HG02852 (cell line): ENCODE measurements around the gene TBC1D22A.

Source experiments
- ATAC-seq: cut with Tn5 transposase; IDR thresholded peaks from one replicate; pipeline ENCODE4 v1.9.1; 2021; ENCODE audit warnings: mild to moderate bottlenecking, moderate library complexity; ENCODE audit not compliant: unreplicated experiment

Gene TBC1D22A

DNA sequence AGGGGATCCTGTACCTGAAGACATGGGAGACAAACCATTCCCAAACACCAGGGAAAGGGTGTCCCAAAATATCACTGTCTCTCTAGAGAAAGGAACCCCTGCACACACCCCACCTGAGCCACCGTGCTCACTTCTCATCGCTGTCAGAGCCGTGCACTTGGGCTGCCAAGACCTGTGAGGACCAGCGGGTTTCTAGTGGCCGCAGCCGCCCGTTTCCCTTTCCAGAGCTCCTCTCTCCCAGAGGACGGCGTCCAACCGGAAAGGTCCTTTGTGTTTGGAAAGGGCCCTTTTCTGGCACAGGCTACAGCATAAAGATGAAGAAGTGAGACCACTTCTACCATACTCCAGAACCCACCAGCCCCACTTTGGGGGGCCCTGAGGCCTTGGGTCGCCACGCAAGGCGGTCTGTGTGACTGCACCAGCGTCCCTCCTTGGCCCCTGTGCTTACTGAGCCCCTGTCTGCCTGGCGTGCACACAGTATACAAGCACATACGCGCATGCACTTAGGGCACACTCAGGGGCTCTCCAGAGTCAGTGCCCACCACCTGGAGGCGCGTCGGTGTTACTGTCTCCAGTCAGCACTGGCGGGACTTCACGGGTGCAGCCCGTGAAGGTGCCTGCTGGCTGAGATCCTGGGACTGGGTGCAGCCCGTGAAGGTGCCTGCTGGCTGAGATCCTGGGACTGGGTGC is 381.8 kb downstream of the TBC1D22A start:
- no peak for ATAC-seq

DNA sequence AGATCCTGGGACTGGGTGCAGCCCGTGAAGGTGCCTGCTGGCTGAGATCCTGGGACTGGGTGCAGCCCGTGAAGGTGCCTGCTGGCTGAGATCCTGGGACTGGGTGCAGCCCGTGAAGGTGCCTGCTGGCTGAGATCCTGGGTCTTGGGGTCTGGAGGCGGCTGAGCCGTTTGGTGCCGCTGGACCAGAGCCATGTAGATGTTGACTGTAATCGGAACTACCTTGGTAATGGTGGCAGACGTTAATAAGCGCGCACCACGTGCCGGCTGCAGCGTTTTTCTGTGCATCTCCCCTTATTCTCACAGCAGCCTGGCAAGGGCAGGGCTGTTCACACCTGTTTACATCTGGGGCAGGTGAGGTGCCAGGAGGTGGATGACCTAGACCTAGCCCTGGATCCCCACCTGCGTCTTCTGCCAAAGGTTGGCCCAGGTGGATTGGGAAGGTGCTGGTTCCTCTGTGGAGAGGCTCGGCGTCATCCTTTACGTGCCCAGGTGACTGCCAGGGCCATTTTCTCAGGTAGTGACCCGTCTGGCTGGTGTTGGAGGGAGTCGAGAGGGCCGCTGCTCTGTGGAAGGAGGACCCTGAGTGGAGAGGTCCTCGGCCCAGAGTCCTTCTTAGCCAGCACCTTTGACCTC is 382.5 kb downstream of the TBC1D22A start:
- ATAC-seq, result no peak

DNA sequence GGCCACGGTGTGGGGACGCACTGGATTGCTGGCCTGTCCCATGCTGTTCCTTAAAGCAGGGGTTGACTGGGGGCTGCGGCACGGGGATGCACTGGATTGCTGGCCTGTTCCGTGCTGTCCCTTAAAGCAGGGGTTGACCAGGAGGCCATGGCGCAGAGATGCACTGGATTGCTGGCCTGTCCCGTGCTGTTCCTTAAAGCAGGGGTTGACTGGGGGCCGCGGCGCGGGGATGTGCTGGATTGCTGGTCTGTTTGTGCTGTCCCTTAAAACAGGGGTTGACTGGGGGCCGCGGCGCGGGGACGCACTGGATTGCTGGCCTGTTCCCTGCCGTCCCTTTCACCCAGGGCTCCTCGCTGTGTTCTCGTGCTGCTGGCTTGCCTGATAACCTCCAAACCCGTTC is 383.4 kb downstream of the TBC1D22A start:
- no peak for ATAC-seq

DNA sequence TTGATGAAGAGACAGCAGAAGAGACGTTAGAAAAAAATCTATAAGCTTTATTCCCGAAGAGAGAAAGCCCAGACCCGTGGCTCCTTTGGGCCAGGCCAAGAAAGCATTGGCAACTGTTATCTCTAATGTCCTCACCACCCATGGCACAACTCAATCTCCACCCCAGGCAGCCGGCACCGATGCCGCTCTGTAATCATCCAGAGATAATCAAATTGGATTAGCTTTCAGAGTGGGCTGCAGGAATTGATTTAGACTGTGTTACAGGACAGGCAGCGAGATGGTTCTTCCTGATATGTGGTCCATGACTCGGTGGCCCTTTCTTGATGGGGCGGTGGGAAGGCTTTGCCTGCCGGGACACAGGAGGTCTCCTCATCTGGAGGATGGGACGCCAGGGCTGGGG is 383.9 kb downstream of the TBC1D22A start:
- ATAC-seq, result no peak

DNA sequence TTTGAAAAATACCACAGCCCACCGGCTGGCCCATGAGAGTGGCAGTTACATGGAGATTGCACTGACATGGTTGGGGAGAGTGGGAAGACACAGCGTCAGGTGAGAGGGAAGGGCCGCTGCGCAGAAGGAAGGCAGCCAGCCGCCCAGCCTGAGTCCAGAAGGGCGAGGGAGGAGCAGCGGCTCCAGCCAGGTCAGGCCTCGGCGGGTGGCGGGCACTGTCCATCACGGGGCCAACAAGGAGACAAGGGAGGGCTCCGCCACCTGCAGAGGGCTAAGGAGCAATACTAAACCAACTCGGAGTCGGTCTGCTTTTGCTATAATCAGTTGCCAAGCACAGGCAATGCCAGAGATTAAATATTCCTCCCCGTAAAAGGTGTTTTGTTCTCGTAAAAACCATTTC is 384.5 kb downstream of the TBC1D22A start:
- ATAC-seq, result no peak

DNA sequence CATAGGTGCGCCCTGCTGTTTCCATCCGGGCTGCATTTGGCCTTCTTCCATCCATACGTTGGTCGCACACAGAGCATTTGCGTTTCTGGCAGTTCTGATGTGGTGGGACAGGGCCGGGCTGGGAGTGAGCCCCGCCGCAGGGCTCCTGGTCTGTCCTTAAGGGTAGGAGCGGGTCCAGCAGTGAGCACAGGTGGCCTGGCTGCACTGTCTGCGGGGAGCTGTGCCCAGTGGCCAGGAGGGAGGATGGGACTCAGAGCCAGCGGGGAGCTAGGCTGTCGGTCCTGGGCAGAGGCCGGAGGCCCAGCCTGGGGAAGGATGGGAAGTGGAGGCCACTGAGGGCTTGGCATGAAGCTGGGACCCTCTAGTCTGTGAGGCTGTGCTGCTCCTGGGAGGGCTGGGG is 385.1 kb downstream of the TBC1D22A start:
- no peak for ATAC-seq

DNA sequence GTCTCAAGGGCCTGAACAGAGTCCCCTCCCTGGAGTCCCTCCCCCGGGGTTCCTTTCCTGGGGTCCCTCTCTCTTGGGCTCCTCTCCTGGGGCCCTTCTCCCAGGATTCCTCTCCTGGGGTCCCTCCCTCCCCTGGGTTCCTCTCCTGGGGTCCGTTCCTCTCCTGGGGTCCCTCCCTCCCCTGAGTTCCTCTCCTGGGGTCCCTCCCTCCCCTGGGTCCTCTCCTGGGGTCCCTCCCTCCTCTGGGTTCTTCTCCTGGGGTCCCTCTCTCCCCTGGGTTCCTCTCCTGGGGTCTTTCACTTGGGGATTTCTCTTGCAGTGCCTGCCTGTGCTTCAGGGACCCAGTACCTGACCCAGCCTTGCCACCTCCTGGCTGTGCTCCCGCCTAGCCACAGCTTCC is 386.1 kb downstream of the TBC1D22A start:
- ATAC-seq, result no peak

DNA sequence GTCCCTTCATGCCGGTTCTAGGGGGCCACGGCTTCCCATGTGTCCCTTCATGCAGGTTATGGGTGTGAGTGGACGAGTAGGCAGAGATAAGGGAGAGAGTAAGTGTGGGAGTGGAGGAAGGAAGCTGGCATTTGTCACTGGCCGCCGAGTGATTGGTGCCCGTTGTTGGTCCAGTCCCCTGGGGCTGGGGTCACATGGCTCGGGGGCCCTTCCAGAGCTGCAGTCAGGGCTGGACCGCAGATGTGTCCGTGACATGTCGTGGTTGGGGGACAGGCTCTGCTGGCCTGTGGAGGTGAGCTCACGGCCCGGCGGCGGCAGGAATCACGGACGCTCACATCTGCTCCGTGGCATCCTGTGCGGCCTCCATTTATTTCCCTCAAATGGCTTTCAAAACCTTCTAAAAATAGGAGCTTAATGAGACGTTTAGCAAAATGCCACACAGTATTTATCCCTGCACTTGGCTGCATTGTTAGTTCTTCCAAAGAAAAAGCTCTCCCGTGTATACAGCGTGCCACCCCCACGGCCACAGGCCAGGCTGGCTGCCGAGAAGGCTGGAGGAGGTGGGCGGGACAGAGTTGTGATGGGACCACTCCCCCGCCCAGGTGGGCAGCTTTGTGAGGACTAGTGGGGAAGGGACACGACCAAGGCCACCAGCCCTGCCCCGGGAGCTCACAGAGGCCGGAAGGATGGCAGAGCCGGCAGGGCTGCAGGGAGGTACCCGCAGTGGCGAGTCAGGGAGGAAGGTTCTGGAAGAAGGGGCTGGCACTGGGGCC is 386.7 kb downstream of the TBC1D22A start:
- no peak for ATAC-seq

DNA sequence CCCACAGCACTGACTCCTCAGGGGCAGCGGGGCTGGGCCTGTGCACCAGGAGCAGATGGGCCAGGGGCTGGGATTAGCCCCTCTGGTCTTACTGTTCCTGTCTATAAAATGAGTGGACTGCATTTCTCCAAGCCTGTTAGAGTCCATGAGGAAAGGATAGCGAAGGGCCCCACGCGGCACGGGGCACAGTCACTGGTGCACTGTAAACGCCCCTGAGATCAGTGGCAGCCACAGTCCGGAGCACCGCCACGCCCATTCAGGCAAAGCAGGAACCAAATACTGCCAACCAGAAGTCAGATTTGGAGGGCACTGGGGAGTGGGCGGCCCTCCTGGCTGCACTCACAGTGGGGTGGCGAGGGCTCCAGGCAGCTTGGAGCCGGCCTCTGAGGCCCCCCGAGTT is 387.5 kb downstream of the TBC1D22A start:
- no peak for ATAC-seq

DNA sequence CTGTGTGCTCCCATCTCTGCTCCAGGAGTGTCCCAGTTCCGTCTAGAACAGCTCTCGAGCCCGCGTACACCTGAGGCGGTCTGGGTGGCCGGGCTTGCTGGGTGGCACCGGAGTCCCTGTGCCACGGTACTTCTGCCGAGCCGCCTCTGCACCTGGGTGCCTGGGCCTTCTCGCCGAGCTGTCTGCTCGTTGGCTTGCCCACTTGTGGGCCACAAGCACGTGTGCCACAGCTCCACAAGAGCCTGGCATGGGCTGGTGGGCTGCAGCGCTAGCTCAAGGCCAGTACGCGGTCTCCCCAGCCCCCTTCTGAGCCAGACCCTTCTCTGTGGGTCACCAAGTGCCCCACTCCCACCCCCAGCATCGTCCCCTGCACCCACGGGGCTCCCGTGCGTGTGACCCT is 388.0 kb downstream of the TBC1D22A start:
- ATAC-seq, result no peak

DNA sequence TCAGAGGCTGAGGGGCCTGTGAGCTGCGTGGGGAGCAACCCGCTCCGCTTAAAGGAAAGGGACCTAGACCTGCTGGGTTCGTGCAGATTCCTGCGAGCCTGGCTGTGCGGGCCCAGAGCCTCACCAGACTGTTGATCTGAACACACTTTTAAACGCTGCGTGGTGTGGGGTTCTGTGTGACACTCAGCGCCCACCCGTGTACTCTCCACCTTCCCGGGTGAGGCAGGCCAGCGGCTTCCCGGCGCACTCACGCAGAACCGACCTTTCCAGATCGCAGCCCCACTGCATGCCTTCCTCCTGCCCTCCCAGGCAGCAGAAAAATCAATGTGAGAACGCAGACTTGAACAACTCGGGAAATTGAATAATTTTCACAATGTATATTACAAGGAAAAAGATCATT is 388.6 kb downstream of the TBC1D22A start:
- ATAC-seq, result no peak

DNA sequence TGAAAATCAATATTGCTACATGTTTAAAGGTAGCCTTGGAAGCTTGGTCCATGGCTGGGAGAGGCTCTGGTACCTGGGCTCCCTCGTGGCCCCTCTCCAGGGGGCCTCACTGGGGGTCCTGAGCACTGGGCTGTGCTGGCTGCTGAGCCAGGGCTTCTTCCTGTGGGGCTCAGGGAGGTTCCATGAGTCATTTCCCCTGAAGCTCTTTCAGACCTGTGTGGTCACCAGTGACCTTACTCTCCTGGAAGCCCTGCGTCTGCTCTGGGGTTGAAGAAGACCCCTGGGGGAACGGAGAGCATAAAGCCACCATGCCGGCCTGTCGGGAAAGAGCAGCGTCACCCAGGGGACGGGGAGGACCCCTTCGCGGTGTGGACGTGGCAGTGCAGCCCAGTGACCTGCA is 389.0 kb downstream of the TBC1D22A start:
- no peak for ATAC-seq

DNA sequence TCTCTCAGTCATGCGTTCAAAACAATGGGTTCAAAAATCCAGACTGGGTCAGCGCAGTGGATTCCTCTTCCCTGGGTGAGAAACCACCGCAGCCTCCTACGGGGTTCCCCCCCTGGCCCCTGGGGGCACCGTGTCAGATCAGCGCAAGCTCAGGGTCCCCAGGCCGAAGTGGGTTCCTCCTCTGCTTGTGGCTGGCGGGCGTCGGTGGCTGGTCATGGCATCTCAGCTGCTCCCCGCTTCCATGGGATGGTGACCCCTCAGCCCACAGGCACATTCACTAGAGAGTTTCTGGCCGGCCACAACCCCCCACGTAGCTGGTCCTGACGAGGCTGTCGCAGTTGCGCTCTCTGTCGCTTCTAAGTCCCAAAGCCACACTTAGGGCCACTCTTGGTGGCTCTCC is 389.8 kb downstream of the TBC1D22A start:
- ATAC-seq, result no peak

DNA sequence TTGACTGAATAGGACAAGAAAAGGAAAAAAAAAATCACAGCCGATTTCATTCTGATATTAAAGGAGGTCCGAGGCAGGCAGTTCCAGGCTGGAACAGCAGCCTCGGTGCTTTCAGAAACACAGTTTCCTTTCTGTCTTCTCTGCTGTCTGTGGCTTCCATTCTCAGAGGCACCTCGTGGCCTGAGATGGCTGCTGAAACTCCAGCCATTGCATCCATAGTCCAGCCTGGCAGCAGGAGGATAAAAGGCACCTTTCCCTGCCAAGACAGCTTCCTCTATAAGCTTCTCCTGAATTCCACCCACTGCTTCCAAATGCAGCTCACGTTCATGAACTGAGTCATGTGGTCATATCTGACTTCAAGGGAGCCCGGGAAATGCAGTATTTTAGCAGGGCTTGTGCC is 390.5 kb downstream of the TBC1D22A start:
- no peak for ATAC-seq

DNA sequence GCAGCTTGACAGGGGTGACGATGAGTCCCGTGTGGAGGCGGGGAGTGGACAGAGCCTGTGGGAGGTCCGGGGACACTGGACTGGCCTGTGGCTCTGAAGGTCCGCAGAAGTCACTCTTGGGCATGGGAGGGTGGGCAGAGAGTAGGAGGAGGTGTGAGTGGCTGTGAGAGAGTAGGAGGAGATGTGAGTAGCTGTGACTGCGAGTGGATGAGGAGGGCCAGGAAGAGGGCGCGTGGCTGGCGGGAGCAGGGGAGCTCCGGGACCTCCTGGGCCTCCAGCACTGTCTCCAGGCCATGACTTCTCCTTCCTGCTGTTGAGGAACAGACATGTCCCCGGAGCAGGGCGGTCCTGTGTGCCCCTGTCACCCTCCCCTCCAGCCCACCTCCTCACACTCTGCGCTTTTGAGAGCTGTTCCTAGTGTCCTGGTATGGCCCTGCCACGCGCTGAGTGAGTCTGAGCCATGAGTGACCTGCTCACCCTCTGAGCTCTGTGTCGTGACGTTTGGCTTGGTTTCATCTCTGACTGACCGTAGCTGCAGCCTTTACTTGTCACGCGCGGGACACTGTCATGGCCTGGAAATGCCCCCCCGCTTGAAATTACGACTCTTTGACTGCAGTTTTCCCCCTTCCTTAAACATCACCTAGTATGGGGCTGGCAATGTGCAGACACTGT is 391.5 kb downstream of the TBC1D22A start:
- no peak for ATAC-seq

DNA sequence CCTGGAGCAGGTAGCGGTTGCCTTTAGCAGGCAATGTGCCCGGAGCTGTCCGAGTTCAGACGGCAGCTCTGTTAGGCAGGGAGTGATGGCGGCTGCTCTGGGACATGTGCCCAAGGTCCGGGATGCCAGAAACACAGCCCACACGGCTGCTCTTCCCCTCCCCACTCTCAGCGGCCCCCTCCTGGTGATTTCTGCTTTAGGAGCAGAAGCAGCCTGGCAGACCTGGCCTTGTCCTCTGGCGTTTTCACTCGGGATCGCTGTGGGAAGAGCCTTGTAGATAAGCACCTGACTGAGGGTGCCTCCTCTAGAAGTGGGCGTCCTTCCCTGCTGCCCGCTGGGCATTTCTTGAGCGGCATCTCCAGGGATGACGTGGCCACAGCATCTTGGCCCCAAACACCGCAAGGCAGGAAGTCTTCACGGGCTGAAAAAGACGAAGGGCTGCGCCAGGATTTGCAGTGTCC is 392.2 kb downstream of the TBC1D22A start:
- no peak for ATAC-seq

DNA sequence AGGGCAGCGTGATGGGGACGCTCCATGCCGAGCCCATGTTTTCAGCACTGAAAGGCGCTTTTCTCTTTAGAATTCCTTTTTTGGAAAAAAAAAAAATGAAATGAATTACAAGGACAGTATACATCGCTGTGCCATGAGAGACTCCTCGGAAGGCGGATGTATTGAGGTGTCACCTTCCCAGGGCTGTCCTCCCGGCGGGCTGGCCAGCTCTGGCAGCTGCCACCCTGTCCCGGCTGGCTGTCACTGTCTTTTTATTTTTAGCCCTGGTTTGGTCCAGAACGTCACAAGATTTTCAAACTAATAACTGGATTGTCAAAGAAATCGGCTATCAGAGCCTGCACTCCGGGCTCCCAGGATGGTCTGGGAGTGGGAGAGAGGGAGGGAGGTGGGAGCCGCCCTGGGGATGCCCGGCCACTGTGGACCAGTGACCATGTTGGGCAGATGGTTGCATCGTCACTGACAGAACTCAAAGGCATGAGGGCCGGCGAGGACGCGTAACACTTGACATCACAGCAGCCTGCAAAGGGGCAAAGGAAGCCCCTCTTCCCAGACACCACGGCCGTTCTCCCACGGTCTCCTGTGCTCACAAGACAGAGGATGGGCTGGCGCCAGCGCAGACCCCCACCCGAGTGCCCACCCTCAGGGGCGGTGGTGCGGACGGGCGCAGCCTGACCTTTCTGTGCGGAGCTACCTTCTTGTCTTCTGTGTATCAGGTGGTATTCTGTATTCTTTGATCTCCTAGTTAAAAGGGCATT is 392.9 kb downstream of the TBC1D22A start:
- no peak for ATAC-seq

DNA sequence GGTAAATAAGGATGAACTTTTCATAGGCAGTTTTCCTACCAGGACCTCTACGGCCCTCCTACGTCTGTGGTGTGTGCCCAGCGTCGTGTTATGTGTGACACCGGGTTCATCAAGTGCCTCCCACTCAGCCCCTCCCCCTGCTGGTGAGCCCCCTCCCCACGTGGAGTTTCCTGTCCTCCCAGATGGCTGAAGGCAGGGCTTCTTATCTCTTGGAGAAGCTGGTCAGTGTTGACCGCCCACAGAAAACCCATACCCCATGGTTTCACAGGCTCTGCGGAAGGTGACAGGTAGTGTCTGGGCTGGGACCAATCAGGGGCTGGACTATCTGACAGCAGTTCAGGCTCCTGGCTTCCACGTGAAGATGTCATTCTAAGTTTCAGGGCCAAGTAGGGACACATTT is 393.5 kb downstream of the TBC1D22A start:
- no peak for ATAC-seq

DNA sequence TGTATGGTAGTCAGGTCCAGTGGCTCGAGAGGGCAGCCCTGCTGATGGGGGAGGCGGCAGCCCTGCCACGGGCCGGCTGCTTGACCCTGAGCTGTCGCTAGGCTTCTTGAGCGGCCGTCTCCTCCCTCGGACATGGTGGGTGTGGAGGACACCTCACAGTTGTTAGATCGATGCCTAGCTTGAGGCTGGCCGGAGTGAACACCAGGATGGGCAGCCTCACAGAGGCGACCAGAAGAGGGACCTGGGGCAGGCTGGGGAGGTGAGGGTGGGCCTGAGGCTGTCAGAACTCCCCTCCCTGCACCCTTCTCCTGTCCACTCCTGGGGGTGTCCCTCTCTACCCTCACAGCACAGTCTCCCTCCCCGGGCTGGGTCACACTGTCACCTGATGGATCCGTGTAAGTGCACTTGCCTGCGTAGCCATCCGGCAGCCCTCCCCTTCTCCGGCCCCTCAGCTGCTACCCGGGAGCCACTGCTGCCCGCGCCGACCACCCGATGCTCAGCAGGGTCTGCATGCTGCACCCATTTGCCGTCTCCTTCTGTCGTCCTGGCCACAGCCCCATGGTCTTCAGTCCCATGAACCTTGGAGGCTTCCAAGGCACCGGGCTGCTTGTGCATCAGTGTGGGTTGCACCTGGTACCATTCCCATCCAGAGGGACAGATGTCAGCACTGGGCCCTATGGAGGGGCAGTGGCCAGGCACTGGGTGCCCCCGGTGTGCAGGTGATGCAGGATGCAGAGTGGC is 394.1 kb downstream of the TBC1D22A start:
- no peak for ATAC-seq

DNA sequence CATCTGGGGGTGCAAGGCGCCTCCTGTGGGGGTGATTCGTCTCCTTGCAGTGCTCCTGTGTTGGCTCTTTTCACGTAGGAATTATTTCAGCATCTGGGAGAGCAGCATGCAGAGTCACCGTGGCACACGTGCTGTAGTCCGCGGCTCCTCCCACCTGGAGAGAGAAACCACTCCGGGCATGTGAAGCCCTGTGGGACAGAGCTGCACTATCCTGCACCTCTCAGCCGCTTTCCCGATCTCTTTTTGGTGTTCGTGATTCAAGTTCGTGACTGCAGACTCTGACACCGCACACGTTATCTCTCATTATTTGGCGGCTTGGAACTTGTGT is 394.6 kb downstream of the TBC1D22A start:
- ATAC-seq, result no peak
